ENCODE results near the gene SIL1.
"Not testable (repeated sequence)": the region's sequence is repeated elsewhere in the genome, so short reads cannot be mapped to it uniquely, and the experiment has no call there.

SIL1 gene

DNA sequence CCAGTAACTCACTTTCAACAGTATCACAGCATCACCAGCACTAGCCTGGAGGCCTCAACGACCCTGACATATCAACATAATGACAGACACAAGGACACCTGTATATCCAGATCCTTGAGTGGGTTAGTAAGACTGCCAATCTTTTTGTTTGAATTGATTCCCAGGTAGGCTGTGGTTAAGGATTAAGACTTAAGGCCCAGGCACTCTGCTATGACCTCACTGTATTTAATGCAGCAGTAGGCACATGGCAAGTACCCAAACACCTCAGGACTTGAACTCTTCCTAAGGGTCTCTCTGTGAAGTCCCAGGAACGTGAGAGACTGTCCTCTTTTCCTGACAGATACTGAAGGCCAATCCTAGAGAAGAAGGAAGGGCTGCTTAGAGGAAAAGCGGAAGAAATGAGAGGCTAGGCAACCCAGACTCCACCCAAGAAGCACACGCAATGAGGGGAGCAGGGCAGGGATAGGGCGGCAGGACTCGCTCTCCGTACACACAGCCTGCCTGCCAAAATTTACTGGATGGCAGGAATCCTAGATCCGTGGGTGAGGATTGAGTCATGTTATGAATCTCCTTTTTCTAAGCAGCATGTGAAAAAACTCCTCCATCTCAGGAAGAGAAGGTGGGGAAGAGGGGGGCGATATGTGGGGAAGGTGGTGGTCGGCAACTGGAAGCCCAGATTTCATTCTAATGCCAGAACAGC, 93.4 kb downstream of the SIL1 start:
- no peak for DNase-seq

DNA sequence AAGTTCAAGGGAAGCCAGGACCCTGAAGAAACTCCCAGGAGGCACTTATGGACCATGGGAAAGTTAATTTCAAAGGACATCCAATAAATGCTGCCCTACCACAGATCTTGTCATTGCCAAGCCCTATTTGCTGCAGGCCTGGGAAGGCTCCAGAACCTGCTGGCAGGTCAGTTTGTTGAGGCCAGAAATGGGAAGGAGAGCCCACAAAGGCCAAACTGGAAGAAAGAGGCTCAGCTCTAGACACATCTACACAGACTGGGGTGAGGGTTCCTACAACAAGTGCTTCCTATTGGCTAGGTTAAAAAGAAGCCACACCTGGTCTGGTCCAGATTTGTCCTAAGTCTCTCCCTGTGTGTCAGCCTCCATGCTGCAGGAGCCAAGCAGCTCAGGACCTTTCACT, 94.4 kb downstream of the SIL1 start:
- DNase-seq, result no peak

DNA sequence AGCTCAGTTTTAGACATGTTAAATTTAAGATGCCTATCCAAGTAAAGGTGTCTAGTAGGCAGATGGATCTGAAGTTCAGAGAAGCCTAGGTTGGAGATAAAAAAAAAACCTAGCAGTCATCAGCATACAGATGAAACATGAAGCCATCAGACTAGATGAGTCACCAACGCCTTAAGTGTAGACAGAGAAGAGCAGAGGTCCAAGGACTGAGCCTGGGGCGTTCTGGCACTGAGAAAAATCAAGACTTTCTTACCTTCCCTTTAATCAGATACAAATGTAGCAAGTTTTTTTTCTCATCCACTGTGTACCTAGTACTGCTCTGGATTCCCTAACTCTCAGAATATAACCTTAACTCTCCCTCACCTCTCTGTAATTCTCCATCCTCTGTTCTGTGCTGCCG, 97.3 kb downstream of the SIL1 start:
- no peak for DNase-seq

DNA sequence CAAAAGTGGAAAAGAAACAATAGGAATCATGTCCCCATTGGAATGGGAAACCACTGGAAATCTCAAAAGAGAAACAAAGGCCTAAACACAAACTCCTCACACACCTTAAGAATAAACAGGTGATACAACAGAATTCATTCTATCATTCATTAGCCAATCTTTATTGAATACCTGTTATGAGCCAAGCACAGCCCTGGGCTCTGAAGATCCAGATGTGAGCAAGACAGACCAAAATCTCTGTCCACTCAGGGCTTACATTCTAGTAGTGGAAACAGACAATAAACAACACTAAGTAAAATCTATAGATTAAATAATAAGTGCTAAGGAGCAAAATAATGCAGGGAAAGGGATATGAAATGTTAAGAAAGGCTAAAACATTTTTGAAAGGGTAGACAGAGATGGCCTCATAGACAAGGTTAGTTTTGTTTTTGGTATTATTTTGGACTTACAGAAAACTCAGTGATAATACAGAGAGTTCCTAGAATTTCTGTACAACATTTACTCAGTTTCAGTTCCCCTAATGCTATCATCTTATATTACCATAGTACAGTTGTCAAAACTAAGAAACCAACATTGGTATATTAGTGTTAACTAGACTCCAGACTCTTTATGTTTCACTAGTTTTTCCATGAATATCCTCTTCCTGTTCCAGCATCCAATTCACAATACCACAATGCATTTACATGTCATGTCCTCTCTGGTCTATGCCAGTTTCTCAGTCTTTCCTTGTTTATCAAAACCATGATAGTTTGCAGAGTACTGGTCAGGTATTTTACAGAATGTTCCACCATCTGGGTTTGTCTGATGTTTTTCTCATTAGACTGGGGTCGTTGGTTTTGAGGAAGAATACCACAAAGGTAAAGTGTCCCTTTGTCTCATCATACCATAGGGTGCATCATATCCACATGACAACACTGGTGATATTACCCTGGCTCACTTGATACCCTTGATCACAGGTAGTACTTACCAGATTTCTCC, 103.7 kb downstream of the SIL1 start:
- no peak for DNase-seq

DNA sequence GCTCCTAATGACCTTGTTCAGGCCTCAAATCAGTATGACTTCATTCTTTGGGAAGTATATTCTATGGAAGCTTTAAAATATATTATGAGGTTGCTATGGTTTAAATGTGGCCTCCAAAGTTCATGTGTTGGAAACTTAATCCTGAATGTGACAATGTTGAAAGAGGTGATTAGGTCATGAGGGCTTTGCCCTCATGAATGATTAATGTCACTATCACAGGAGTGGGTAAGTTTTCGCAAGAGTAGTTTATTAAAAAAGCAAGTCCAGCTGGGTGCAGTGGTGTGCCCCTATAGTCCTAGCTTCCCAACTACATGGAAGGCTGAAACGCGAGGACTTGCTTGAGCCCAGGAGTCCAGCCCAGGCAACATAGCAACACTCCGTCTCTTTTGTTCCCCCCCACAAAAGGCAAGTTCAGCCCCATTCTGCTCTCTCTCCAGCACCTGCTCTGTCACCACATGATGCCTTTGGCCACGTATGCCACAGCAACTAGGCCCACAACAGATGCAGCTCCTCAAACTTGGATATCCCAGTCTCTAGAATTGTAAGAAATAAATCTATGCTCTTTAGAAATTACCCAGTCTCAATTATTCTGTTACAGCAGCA, 105.3 kb downstream of the SIL1 start:
- DNase-seq, result no peak

DNA sequence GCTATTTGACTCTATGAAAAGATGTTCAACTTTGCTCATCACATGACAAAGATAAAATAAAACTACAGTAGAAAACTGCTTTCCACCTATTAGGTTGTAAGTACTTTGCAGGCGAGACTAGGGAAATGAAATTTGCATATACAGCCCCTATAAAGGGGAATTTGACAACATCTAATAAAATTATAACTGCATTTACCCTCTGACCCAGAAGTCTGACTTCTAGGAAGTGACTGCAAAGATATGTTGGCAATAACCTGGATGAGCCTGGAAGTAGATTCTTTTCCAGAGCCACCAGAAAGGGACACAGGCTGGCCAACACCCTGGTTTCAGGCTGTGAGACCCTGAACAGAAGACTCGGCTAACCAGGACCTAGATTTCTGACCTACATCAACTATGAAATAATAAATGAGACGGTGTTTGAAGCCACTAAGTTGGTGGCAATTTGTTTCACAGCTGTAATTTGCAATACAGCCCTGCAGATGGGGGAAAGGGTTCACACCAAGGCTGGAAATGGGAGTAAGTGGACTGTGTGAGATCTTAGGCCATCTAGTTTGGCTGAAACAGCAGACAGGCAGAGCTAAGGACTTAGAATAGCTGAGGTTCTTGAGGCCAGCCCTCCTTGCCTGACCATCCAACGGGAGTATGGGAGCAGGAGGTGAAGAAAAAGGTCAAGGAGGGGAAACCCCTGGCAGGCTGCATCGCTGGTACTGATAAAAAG, 106.6 kb downstream of the SIL1 start:
- no peak for DNase-seq

DNA sequence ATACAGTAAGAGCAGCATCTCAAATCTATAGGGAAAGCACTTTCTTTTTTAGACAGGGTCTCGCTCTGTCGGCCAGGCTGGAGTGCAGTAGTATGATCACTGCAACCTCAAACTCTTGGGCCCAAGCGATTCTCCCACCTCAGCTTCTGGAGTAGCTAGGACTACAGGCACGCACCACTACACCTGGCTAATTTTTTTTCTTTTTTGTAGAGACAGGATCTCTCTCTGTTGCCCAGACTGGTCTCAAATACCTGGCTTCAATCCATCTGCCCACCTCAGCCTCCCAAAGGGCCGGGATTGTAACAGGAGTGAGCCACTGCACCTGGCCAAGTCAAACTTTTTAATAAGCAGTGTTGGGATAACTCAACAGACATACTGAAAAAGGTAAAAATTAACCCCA, 107.6 kb downstream of the SIL1 start:
- no peak for DNase-seq

DNA sequence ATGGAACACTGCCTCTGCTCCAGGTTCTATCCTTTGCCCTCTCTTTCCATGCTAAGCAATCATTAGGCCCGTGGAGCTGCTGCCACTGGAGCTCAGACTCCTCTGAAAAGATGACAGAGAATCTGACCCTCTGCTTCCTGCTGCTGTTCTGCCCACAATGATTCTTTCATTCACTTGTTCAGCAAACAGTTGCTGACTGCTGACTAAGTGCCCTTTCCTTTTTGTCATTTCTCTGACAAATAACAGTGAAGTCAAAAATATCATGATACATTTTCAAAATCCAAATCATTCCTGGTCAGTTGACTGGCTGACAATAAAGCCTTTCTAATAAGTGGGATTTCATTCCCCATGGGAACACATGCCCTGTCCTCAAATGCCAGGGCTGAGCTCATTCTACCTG, 110.1 kb downstream of the SIL1 start:
- no peak for DNase-seq

DNA sequence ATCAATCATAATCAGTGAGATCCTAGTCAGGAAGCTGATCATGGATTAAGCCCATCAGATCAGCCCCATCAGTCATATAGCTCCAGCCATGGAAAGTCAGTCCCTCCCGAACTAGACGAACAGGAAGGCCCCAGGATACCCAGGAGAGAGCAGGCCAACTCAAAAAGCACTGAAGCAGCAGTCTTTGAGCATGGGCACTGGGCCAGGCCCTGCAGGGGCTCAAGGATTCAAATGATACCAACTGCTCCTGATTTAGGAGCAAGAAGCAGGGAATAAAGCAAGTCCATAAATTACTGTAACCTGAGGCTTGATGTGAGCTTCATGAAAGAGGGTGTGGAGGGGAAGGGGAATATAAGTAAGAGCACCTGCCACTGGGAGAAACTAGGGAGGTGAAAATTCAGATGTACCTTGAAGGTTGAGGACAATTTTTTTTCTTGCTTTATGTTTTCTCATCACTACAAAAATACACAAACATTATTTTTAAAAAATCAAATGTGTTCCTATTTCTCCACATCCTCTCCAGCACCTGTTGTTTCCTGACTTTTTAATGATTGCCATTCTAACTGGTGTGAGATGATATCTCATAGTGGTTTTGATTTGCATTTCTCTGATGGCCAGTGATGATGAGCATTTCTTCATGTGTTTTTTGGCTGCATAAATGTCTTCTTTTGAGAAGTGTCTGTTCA, 115.2 kb downstream of the SIL1 start:
- no peak for DNase-seq

DNA sequence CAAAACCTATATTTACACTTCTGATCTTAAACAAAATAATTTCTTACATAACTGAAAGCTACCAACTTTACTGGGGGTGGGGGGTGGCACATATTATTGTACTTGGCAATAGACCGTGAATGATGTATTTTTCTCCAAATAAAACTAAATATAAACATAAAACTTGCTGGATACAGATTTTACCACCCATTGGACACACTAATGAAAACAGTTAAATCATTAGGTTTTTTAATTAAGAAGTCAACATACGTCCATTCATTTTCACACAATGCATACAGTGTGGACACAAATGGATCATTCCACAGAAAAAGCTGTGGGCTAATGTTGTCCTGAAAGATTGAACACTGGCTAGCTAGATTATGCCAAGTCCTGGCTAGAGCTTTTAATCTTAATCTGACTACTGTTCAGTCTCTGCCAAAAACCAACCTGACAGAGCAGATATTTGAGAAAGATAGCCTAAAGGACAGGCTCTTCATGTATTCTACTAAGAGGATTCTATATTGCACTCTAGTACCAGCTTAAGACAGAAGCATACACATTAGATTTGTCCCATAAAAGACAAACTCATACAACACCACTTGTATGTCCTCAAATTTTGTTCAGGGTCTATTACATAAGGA, 118.1 kb downstream of the SIL1 start:
- no peak for DNase-seq

DNA sequence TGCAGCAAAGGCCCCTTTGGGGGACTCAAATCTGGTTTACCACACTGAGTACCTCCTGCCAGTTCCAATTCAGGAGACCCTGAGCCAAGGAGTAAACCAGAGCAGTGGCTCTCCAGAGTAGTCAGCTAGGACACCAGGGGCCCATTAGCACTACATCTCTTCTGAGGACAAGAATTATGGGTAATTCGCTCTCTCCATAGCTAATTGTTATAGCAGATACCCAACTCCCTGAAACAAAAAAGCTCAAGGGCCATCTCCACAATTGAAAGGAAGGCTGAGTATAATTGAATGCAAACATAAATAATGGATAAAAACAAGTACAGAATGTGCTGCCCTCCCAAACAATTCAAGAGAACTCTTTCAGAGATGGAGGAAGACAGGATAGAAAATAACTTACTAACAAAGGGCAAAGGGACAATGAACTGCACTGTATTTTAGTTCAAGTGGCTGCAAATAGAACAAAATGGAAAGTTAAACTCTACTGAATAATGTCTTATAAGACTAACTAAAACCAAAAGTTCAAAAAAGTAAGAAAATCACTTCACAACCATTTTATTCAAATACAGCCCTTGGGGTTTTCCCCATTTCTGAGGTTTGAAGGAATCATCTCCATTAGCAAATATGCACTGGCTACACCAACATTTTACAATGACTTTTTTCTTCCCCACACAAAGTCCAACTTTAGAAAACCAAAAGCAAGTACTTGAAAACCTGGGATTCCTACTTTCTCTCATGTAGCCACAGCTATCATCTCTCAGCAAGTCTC, 118.8 kb downstream of the SIL1 start:
- DNase-seq, result no peak

DNA sequence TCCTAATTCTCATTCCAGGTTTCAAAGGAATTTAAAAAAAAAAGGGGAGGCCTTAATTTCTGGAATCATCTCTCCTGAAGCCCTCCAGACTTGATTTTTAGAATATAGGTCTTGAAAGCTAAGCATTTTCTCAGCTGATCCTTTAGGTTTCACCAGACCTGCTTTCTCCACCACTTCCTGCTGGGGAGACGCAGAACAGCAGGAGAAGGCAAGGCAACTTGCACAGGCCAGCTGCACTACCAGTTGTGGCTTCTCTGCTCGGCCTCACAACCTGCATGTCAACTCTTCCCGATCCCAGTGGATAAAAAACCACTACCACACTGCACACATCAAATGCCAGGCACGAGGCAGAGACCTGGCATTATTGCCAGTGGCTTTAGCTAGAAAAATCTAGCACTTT, 119.8 kb downstream of the SIL1 start:
- no peak for DNase-seq

DNA sequence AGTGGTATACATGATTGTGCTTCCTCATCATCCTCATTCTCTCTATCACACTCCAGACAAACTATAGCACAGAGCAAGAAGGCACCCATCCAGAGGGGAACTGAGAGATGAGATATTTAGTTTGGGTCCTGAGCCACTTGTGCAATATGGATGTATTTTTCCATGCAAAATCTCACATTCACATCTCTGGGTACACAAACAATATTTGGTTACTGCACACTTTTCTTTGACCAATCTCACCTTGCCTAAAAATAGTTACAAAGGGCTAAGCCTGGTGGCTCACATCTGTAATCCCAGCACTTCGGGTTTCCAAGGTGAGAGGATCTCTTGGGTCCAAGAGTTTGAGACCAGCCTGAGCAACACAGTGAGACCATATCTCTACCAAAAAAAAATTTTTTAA, 120.3 kb downstream of the SIL1 start:
- DNase-seq, result no peak

DNA sequence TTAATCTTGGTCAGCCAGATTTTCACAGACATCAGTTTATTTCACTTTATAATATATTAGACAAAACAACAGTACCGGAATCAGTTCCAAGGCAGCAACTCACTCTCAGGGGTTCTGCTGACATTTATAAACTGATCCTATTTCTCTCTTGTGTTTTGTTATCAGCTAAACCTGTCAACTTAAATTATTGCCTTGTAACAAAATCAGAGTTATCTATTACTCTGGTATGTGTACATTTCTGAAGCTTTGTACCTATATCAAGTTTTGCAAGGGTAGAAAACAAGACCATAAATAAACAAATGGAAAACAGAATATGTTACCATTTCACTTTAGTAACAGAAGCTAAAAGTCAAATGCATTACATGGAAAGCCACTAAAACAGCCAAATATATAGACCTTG, 122.1 kb downstream of the SIL1 start:
- DNase-seq, result no peak

DNA sequence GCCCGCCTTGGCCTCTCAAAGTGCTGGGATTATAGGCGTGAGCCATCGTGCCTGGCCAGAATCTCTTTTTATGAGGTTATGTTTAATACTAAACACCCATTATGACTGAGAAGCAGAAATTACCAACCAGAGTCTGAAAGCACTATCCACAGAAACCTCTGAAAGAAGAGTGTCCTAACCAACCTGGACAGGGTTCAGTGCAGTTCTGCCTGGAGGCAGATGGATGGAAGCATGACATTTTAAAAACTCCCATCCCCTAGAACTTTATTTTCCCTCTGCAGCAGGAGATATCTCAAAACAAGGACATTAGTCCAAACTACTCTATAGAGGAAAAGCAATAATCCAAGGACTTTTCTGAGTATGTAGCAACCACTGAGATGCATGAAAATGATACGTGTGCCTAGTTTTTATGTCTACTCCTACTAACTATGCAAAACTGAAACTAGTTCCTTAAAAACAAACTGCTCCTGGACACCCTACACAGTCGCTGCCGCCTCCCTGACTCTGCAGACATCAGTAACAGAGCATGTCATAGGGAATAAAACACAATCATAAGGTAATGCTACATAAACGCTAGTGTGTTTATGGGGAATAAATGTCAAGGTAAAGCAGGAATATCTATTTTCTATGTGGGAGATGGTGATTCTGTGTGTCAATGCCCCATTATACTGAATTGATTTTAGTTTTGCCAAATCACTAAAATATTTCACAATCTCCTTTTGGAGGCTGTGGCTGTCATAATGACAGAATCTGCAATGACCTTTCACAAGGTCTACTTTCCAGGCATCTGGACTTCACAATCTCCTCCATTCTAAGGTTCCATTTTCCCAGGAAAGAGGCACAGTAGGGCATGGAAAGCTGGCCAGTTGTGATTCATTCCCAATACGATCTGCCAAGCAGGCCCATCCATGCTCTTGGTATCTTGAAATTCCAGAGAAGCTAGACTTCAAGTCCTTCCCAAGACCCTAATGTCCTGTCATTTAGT, 122.8 kb downstream of the SIL1 start:
- no peak for DNase-seq

DNA sequence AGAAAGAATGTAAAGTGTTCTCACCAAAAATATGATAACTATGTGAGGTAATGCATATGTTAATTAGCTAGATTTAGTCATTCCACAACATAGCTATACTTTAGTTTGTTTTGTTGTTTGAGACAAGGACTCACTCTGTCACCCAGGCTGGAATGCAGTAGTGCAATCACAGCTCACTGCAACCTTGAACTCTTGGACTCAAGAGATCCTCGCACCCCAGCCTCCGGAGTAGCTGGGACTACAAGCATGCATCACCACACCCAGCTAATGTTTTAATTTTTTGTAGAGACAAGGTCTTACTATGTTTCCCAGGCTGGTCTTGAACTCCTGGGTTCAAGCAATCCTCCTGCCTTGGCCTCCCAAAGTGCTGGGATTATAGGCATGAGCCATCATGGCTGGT, 124.2 kb downstream of the SIL1 start:
- DNase-seq, result not testable (repeated sequence)

DNA sequence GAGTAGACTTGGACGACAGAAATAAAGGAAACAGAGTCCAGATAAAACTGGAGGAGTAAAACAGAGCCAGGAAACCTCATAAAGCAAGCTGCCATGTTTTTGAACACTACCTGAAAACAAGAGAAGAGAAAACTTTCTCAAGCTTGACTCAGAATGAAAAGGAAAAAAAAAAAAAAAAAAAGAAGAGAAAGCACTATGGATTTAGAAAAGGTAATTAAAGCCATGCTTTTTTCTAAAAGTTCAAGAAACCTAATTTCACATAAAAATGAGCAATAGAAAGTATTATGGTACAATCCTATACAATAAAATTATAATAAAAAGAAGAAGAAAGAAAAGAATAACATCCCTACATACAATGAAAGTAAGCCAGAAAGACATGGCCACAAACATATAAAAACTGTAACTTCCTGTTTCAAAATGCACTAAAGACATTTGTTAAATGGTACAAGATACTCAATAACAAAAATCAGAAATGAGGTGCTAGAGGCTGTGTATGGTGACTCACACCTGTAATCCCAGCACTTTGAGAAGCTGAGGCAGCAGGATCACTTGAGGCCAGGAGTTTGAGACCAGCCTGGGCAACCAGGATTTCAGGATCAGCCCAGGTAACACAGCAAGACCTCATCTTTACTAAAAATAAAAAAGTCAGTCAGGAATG, 129.5 kb downstream of the SIL1 start:
- DNase-seq, result no peak

DNA sequence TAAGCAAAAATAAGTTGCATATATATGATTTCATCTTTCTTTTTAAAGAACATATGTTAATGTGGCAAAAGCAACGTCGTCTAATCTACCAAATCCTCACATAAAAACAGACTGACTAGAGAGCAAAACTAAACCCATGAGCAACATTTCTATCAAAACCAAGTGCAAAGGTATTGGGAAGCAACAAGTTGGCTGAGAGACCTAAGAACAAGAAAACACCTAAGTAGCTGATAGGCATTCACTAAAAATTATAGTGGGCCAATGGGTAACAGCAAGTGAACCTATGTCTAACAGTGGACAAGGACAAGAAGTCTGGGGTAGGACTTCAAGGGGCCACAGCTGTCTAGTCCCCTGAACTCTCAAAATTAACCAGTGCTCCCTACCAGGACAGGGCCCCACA, 130.1 kb downstream of the SIL1 start:
- no peak for DNase-seq

DNA sequence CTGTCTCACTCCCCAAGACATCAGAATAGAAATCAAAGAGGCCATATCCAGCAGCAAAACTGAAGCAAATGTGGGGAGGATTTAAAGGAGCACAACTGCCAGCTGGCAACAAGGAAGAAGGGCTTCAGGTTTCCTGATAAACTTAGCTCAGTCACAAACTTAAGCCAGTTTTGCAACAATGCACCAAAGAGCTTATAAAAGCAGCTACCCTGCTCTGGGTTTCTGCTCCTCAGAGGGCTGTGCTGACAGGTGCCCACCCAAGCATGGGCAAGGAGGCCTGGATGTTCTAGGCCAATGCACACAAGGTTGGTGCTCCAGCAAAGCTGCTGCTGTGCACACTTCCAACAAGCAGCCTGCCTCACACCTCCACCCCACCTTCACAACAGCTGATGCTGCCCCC, 132.9 kb downstream of the SIL1 start:
- DNase-seq, result no peak

DNA sequence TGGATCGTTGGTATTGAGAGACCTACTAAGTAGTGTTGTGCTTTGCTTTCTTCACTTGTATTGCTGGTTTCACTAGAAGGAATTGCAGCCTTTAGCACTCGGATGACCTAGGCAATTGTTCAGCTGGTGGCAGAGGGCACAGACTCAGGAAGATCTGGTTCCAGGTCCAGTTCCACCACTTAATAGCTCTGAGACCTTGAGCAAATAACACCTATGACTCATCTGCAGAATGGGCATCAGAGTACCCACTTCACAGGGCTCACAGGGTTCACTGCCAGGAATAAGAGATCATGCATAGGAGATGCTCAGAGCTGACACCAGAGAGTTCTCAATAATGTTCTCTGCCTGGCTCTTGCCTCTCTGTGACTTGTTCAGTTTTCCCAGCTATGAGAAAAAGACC, 133.6 kb downstream of the SIL1 start:
- DNase-seq, result no peak
